Measurements from ENCODE around the gene RTN4R.

Gene RTN4R

GRCh38 chr22:20227363-20227762 is 40.8 kb downstream of the RTN4R start:
- Histone ChIP-seq H3F3A (ENCODE audit: insufficient read depth, low read length) (no peaks in the 10 kb centered on the region), H3K4me2 (ENCODE audit: low read length) (no peak overlapping the region), H3K79me2 (ENCODE audit: insufficient read depth, low read length) (no peaks in the 10 kb centered on the region), H3K9me2 (ENCODE audit: low read depth, low read length) (no peaks in the 10 kb centered on the region), H3K36me3 (ENCODE audit: insufficient read depth, low read length) (no peaks in the 10 kb centered on the region), H3K4me1 (ENCODE audit: insufficient read depth, low read length, severe bottlenecking) (no peaks in the 10 kb centered on the region), H3K9me3 (ENCODE audit: low read length) (no peaks in the 10 kb centered on the region), H3K4me3 (ENCODE audit: low read depth, low read length, poor library complexity, severe bottlenecking) (no peak overlapping the region), H3K27ac (ENCODE audit: low read depth, low read length, poor library complexity, severe bottlenecking) (no peak overlapping the region), H2AFZ (ENCODE audit: low read length) (no peak overlapping the region), H3K9ac (ENCODE audit: low read length) (no peak overlapping the region), H4K20me1 (ENCODE audit: insufficient read depth, low read length) (no peaks in the 10 kb centered on the region), H3K27me3 (ENCODE audit: insufficient read depth, low read length) (no peaks in the 10 kb centered on the region)
- TF ChIP-seq CTCF (IDR thresholded peaks at IDR 0.05; ENCODE audit: low read length) (no peak), EZH2 (IDR thresholded peaks at IDR 0.05; ENCODE audit: borderline replicate concordance, low read length) (no peak)

- TF ChIP-seq EZH2 (IDR thresholded peaks at IDR 0.05; ENCODE audit: borderline replicate concordance, low read length) (no peak), CTCF (IDR thresholded peaks at IDR 0.05; ENCODE audit: low read length) (no peak)
- no peaks in the 10 kb centered on the region for H3K36me3 ChIP-seq (ENCODE audit: insufficient read depth, low read length)
- H3K4me1 ChIP-seq (ENCODE audit: insufficient read depth, low read length, severe bottlenecking): no peaks in the 10 kb centered on the region
- H2AFZ ChIP-seq (ENCODE audit: low read length): no peak overlapping the region
- H3K27ac ChIP-seq (ENCODE audit: low read depth, low read length, poor library complexity, severe bottlenecking): no peak overlapping the region
- H3K9me2 ChIP-seq (ENCODE audit: low read depth, low read length): no peaks in the 10 kb centered on the region
- no peaks in the 10 kb centered on the region for H3F3A ChIP-seq (ENCODE audit: insufficient read depth, low read length)
- no peak overlapping the region for H3K9ac ChIP-seq (ENCODE audit: low read length)
- H3K4me3 ChIP-seq (ENCODE audit: low read depth, low read length, poor library complexity, severe bottlenecking): no peak overlapping the region
- no peak overlapping the region for H3K4me2 ChIP-seq (ENCODE audit: low read length)
- no peaks in the 10 kb centered on the region for H3K27me3 ChIP-seq (ENCODE audit: insufficient read depth, low read length)
- H4K20me1 ChIP-seq (ENCODE audit: insufficient read depth, low read length): no peaks in the 10 kb centered on the region
- H3K9me3 ChIP-seq (ENCODE audit: low read length): no peaks in the 10 kb centered on the region
- no peaks in the 10 kb centered on the region for H3K79me2 ChIP-seq (ENCODE audit: insufficient read depth, low read length)
Measured at GRCh38 chr22:20226760-20227350, 41.3 kb downstream of the RTN4R start.

- Histone ChIP-seq H3K9ac (ENCODE audit: low read length) (no peak overlapping the region), H2AFZ (ENCODE audit: low read length) (no peak overlapping the region), H3K4me3 (ENCODE audit: low read depth, low read length, poor library complexity, severe bottlenecking) (no peak overlapping the region), H3K27me3 (ENCODE audit: insufficient read depth, low read length) (no peaks in the 10 kb centered on the region), H3K9me2 (ENCODE audit: low read depth, low read length) (no peaks in the 10 kb centered on the region), H3K79me2 (ENCODE audit: insufficient read depth, low read length) (no peaks in the 10 kb centered on the region), H3K4me1 (ENCODE audit: insufficient read depth, low read length, severe bottlenecking) (no peaks in the 10 kb centered on the region), H3K27ac (ENCODE audit: low read depth, low read length, poor library complexity, severe bottlenecking) (no peak overlapping the region), H3K9me3 (ENCODE audit: low read length) (no peaks in the 10 kb centered on the region), H3K36me3 (ENCODE audit: insufficient read depth, low read length) (no peaks in the 10 kb centered on the region), H4K20me1 (ENCODE audit: insufficient read depth, low read length) (no peaks in the 10 kb centered on the region), H3K4me2 (ENCODE audit: low read length) (no peak overlapping the region), H3F3A (ENCODE audit: insufficient read depth, low read length) (no peaks in the 10 kb centered on the region)
- no peak for TF ChIP-seq EZH2 (IDR thresholded peaks at IDR 0.05; ENCODE audit: borderline replicate concordance, low read length)
- no peak for TF ChIP-seq CTCF (IDR thresholded peaks at IDR 0.05; ENCODE audit: low read length)
Measured at GRCh38 chr22:20226077-20226716, 41.9 kb downstream of the RTN4R start.
